OCI-LY1 (cell line): ENCODE results near the gene CBL.
"Not testable (repeated sequence)": the region's sequence is repeated elsewhere in the genome, so short reads cannot be mapped to it uniquely, and the experiment has no call there.

Experiments
- EZH2 ChIP-seq: fragments of 200-600 bp; sonication (generic), shearing (Covaris generic); IDR thresholded peaks from 2 replicates; pipeline ENCODE4 v1.8.0; 2017; ENCODE audit warnings: borderline replicate concordance, mixed run types, mild to moderate bottlenecking, antibody characterized with exemption, low read length, moderate library complexity, mixed read lengths
- TF ChIP-seq, protein P1 (sequence below): fragments of 200-600 bp; sonication (generic), shearing (Covaris generic); IDR thresholded peaks from 2 replicates; pipeline ENCODE4 v1.5.1; 2017; ENCODE audit warnings: mild to moderate bottlenecking, antibody characterized with exemption, low read length, moderate library complexity, mixed read lengths

DNA sequence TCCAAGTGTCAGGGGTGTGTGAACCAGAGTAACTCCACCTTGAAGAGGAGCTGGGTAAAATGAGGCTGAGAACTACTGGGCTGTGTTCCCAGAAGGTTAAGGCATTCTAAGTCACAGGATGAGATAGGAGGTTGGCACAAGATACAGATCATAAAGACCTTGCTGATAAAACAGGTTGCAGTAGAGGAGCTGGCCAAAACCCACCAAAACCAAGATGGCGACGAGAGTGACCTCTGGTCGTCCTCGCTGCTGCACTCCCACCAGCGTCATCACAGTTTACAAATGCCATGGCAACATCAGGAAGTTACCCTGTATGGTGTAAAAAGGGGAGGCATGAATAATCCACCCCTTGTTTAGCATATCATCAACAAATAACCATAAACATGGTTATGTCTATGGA lies 4.9 kb upstream of the CBL start:
- TF ChIP-seq, protein P1, sequence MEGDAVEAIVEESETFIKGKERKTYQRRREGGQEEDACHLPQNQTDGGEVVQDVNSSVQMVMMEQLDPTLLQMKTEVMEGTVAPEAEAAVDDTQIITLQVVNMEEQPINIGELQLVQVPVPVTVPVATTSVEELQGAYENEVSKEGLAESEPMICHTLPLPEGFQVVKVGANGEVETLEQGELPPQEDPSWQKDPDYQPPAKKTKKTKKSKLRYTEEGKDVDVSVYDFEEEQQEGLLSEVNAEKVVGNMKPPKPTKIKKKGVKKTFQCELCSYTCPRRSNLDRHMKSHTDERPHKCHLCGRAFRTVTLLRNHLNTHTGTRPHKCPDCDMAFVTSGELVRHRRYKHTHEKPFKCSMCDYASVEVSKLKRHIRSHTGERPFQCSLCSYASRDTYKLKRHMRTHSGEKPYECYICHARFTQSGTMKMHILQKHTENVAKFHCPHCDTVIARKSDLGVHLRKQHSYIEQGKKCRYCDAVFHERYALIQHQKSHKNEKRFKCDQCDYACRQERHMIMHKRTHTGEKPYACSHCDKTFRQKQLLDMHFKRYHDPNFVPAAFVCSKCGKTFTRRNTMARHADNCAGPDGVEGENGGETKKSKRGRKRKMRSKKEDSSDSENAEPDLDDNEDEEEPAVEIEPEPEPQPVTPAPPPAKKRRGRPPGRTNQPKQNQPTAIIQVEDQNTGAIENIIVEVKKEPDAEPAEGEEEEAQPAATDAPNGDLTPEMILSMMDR, result not testable (repeated sequence)
- not testable (repeated sequence) for TF ChIP-seq EZH2
